Posterior vena cava (tissue), 2 donors: ENCODE data around the gene USO1. TPM values are rescaled to one million over a fixed set of nuclear protein-coding genes. Genes with fewer than 3 reads are reported as not detected.
"Not testable (repeated sequence)": the region's sequence is repeated elsewhere in the genome, so short reads cannot be mapped to it uniquely, and the experiment has no call there.

ENCODE experiments used
- DNase-seq: peaks from one replicate; pipeline ENCODE4 v3.0.0-alpha.2; 2020; ENCODE audit warnings: low spot score
- intact Hi-C, 2 donors: fragments of 100-400 bp; cut with DNase I; formaldehyde crosslinking; loops; one replicate each; pipeline versions ENCODE4 v1.14.1 to v1.14.2; 2022 to 2023
- total RNA-seq, 2 donors: library from RNA; stranded (reverse); fragmentation: NEBNext Ultra II Directional; extraction: Animal tissue kit (Norgen Biotek cat#: 25700); gene quantifications; one replicate each; pipeline ENCODE4 v1.2.1, GENCODE V29; 2021
- donor health status: DM: yes; HTN: yes; CAD: no.
- donor health status: DM: yes; HTN: yes; CAD: no.

Gene USO1
- total RNA-seq, 2 donors from 2014 or later, result 68.8 to 77.3 TPM

- intact Hi-C loops, result no loop called here
- DNase-seq, result no peak
Observed at GRCh38 chr4:75736862-75737261, 12.5 kb downstream of the USO1 start.

- DNase-seq, result no peak
- intact Hi-C loops, result no loop called here
Observed at GRCh38 chr4:75737398-75737797, 13.0 kb downstream of the USO1 start.

- no peak for DNase-seq
- intact Hi-C loops, result no loop called here
Observed at GRCh38 chr4:75741027-75741426, 16.6 kb downstream of the USO1 start.

- no peak for DNase-seq
Observed at GRCh38 chr4:75742451-75742850, 18.1 kb downstream of the USO1 start.

GRCh38 chr4:75745161-75745560, 20.8 kb downstream of the USO1 start:
- DNase-seq, result no peak
- intact Hi-C loops, result no loop called here

More at GRCh38 chr4:75742451-75742850, 18.1 kb downstream of the USO1 start:
- intact Hi-C loops, result no loop called here

- DNase-seq, result no peak
- intact Hi-C loops, result no loop called here
Observed at GRCh38 chr4:75745721-75746199, 21.4 kb downstream of the USO1 start.

GRCh38 chr4:75752637-75753036, 28.3 kb downstream of the USO1 start:
- DNase-seq, result no peak
- intact Hi-C loops, result no loop called here

GRCh38 chr4:75769036-75769435, 44.7 kb downstream of the USO1 start:
- no peak for DNase-seq
- intact Hi-C loops, result no loop called here

- DNase-seq, result no peak
- intact Hi-C loops, result no loop called here
Observed at GRCh38 chr4:75771607-75772006, 47.2 kb downstream of the USO1 start.

GRCh38 chr4:75777589-75777988, 53.2 kb downstream of the USO1 start:
- DNase-seq, result no peak
- intact Hi-C loops, result no loop called here

- intact Hi-C loops, result no loop called here
- no peak for DNase-seq
Observed at GRCh38 chr4:75779105-75779757, 54.9 kb downstream of the USO1 start.

GRCh38 chr4:75781305-75781704, 56.9 kb downstream of the USO1 start:
- intact Hi-C loops, result no loop called here

GRCh38 chr4:75786526-75786925, 62.1 kb downstream of the USO1 start:
- no peak for DNase-seq
- intact Hi-C loops, result no loop called here

More at GRCh38 chr4:75781305-75781704, 56.9 kb downstream of the USO1 start:
- no peak for DNase-seq

GRCh38 chr4:75786938-75787337, 62.6 kb downstream of the USO1 start:
- intact Hi-C loops, result no loop called here
- DNase-seq, result no peak

- no peak for DNase-seq
- intact Hi-C loops, result no loop called here
Observed at GRCh38 chr4:75790024-75790423, 65.6 kb downstream of the USO1 start.

- DNase-seq, result no peak
- intact Hi-C loops, result no loop called here
Observed at GRCh38 chr4:75800972-75801371, 76.6 kb downstream of the USO1 start.

GRCh38 chr4:75806035-75806434, 81.7 kb downstream of the USO1 start:
- DNase-seq, intact Hi-C loops: not testable (repeated sequence)

GRCh38 chr4:75817901-75818300, 93.5 kb downstream of the USO1 start:
- no peak for DNase-seq
- intact Hi-C loops, result no loop called here

GRCh38 chr4:75819121-75819520, 94.7 kb downstream of the USO1 start:
- intact Hi-C loops, result no loop called here

GRCh38 chr4:75820197-75820596, 95.8 kb downstream of the USO1 start:
- intact Hi-C loops, result no loop called here
- no peak for DNase-seq

More at GRCh38 chr4:75819121-75819520, 94.7 kb downstream of the USO1 start:
- DNase-seq, result no peak

GRCh38 chr4:75820676-75821075, 96.3 kb downstream of the USO1 start:
- intact Hi-C loops, result no loop called here

More at GRCh38 chr4:75820676-75821075, 96.3 kb downstream of the USO1 start:
- DNase-seq, result no peak
